GM12872 (cell line): Measurements from ENCODE around the gene POT1.

Experiments
- CTCF ChIP-seq: IDR thresholded peaks from 3 replicates; pipeline ENCODE4 v1.5.1; 2011; ENCODE audit warnings: low read depth, mild to moderate bottlenecking, low read length, moderate library complexity; ENCODE audit not compliant: insufficient read depth

The POT1 gene

DNA sequence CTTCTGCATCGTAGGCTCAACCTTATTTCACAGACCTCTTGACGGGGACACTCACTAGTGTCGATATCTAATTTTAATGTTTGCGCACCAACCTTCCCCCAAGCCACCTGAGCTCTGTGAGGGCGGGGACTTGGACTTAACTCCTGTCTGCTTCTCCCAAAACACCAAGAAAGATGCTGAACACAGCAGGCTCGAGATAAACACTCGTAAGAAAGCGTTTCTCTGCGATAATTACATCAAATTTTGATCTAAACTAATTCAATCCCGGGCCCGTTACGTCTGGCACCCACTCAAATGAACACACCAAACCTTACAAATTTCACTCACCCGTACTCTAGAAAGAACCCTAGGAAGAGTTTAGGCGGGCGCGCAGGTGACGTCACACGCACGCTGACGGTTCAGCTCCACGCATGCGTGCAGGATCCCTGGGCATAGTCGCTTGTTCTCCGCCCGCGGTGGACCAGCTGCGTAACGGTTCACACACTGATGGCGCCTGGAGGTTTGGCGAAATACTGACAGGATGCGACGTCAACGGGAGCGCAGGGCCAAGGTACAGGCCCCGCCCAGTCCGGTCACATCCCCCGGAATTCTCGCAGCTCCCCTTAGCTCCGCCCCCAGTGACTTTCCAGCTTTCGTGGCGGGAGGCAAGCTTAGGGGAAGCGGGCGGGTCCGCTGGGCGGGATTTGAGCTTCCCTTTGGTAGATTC lies at the start of gene POT1:
POT1 (minus strand) TSS at position 359 of the 706 bp plus-strand sequence. CDS start 32,652 bp downstream, outside the sequence.
- TF ChIP-seq CTCF, result no peak

DNA sequence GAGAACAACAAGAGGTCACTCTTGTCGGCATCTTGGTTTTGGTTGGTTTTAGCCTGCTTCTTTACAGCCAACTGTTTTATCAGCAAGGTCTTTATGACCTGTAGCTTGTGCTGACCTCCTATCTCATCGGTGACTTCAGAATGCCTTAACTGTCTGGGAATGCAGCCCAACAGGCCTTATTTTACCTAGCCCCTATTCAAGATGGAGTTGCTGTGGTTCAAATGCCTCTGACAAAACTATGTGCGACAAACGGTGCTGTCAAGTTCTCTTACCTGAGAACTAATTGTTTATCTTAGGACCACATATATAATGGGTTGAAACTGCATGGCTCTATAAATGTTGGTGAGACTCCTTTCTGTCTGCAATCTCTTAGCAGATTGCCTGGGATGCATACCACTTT lies 35.9 kb upstream of the POT1 start:
- no peak for TF ChIP-seq CTCF

- no peak for TF ChIP-seq CTCF
Observed at GRCh38 chr7:124959676-124960075, 30.1 kb upstream of the POT1 start.

DNA sequence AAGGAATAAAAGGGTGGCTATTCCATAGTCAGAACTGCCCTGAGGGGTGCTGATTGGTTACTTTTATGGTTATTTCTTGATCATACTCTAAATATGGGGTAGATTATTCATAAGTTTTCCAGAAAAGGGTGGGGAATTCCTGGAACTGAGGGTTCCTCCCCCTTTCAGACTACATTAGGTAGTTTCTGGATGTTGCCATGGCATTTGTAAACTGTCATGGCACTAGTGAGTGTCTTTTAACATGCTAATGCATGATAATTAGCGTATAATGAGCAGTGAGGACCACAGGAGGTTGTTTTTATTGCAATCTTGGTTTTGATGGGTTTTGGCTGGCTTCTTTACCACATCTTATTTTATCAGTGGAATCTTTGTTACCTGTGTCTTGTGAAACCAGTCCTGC lies 26.5 kb upstream of the POT1 start:
- TF ChIP-seq CTCF, result no peak

- no peak for TF ChIP-seq CTCF
Observed at GRCh38 chr7:124954790-124955189, 25.2 kb upstream of the POT1 start.

GRCh38 chr7:124945680-124946079 lies 16.1 kb upstream of the POT1 start:
- no peak for TF ChIP-seq CTCF

DNA sequence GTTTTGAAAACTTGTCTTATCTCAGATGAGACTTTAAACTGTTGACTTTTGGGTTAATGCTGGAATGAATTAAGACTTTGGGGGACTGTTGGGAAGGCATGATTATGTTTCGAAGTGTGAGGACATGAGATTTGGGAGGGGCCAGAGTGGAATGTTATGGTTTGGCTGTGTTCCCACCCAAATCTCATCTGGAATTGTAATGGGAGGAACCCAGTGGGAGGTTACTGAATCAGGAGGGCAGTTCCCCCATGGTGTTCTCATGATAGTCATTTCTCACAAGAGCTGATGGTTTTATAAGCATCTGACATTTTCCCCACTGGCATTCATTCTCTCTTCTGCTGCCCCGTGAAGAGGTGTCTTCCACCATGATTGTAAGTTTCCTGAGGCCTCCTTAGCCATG lies 13.8 kb upstream of the POT1 start:
- no peak for TF ChIP-seq CTCF

DNA sequence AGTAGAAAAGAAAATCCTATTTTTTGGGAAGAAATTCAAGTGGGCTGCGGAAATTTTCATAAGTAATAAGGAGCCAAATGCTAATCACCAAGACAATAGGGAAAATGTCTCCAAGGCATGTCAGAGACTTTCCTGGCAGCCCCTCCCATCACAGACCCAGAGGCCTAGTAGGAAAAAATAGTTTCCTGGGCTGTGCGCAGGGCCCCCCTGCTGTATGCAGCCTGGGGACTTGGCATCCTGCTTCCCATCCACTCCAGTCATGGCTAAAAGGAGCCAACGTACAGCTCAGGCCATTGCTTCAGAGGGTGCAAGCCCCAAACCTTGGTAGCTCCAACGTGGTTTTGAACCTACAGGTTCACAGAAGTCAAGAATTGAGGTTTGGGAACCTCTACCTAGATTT lies 12.8 kb upstream of the POT1 start:
- no peak for TF ChIP-seq CTCF
